CD1c-positive myeloid dendritic cell (primary cell): ENCODE results near the gene SH3BP5L.

Experiments
- DNase-seq: peaks from one replicate; pipeline ENCODE4 v3.0.0-alpha.2; 2016; ENCODE audit errors: extremely low spot score

The SH3BP5L gene

DNA sequence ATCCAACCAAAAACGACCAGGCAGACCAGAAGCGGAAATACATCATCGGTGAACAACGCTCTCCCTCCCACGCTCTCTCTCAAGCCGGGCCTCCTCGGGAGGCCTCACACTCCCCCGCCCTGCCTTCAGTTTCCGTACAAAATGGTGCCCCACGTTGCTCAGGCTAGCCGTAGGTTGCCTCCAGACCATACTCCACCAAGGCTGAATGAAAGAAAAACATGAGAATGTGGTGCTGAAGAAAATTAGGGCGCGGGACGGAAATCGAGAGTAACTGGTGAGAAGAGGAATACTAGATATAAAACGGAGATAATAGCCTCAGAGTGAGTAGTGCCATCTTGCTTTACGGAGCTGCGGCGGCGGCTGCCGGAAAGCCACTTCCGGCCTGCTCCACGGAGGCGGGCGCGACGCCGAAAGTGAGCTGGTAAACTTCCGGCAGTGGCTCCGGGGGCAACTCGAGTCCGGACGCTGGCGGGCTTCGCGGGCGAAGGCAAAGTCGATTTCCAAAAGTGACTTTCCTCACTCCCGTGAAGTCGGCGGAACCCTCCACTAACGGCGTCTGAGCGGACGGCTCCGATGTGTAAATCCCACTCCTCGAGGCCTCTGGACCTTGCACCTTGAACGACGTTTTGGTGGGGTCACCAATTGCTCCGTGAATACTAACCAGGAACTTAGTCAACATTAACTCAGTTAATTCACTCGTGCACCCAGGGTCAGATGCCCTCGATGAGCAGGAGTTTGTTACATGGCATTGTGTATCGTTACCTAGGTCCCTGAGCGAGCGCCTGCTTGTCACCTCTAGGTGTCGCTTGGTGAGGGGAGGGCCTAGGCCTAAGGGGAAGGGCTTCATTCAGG is at the start of gene SH3BP5L:
Gene SH3BP5L (minus strand): TSS at position 7 of the 852 bp plus-strand sequence. CDS start 980 bp downstream, outside the sequence.
- DNase-seq = peak; percentile 97

DNA sequence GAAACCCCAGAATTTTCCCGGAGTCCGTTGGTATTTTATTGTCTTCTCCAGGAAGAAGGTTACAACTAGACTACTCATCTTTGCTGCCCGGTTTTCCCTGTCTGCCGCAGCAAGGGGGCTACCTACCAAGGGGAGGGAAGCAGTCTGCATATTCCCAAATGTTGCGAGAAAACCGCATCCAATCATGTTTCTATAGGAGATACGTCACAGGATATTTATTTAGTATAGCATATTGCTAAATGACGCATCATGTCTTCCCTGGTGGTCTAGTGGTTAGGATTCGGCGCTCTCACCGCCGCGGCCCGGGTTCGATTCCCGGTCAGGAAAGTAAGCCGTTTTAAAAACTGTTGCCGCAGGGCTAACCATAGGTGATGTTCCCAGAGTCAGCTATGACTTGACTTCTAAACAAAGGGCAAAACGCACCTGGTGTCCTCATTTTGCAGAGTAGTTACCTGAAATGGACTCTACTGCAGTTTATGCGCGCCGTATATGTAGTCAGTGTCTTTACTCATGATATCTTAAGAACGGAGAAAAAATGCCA is 48.3 kb upstream of the SH3BP5L start:
- DNase-seq = peak; percentile 92

DNA sequence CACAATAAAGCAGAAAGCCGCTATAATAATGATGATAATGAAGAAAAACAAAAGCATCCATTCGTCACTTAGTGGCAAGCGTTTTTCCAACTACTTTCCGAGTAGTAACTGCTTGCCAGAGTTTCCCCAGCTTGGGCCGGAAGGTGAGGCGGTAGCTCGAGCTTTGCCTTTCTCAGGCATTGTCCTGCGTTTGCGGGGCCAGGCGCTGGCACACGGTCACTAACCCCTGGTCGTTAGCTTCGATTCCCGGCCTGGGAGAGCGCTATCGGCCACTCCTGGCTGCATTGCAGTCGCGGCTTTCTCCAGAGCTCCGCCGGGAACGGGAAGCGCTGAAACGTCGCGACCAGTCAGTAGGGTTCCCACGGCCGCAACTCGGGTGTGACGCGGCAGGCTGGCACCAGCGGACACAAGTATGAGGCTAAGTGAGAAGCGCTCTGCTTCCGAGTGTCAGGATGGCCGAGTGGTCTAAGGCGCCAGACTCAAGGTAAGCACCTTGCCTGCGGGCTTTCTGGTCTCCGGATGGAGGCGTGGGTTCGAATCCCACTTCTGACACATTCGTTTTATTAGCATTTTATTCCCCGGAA is 47.8 kb upstream of the SH3BP5L start:
- DNase-seq = peak; percentile 96

DNA sequence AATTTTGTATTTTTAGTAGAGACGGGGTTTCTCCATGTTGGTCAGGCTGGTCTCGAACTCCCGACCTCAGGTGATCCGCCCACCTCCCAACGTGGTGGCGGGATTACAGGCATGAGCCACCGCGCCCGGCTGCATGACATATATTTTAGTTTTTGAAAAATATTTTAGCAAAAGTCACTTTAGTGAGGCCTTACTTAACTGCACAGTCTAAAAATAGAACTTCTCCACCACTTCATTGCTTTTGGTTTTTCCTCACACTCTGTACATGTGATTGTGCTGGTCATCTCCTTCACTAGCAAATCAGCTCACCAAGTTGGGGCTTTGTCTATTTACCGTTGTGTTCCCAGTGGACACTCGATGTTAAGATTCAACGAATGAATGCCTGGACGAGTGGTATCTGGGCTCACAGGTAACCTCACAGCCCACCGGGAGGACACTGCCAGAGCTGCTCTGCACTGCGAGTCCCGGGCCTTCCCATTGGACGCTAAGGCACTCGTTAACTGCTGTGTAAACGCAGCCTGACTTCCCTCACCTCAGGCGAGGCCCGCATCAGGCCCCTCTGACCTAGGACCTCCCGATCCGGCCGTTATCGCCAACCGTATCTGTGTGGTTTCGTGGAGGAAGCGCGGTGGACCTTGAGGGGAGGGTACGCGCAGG is 47.2 kb upstream of the SH3BP5L start:
- peak; percentile 39 for DNase-seq

DNA sequence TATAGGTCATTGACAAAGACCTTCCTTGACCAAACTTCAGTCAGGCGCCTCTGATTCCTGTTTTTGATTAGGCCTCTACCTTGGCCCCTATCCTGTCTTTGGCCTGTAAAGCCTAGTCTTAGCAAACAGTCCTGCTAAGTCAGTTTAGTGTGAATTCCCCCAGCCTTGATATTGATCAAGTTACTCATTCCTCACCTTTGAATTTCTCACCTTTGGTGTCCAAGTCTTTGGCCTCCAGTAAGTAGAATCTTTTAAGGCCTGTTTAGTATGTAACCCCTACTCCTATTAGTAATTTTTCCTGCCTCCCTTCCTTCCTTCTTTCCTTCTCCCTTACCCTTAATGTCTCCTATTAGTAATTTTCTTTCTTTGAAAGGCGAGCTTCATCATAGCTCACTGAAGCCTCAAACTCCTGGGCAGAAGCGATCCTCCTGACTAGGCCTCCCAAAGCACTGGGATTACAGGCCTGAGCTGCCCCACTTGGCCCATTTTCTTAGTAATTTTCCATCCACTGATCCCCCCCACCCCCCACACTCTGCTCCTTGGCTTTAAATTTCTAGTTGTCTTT is 46.2 kb upstream of the SH3BP5L start:
- no peak for DNase-seq

- peak; percentile 73 for DNase-seq
Measured at GRCh38 chr1:248862998-248863881, 37.5 kb upstream of the SH3BP5L start.

DNA sequence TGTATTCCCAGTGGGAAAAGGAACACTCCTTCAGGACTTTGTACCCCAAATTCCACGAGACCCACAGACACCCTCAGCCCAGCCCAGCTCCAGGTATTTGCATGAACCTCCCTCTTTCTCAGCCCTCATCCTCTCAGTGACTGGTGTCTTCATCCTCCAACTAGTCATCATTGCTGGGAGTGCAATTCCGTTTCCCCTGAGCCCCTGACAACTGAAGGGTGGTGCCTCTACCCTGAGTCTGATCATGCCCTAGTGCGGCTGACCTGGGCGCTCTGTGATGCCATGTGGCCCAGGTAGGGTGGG is 36.9 kb upstream of the SH3BP5L start:
- DNase-seq = no peak

- DNase-seq = no peak
Measured at GRCh38 chr1:248861616-248862015, 35.9 kb upstream of the SH3BP5L start.

- DNase-seq = peak; percentile 42
Measured at GRCh38 chr1:248860007-248860406, 34.3 kb upstream of the SH3BP5L start.

GRCh38 chr1:248858891-248859889 is 33.5 kb upstream of the SH3BP5L start, which contains the start of gene ZNF692:
ZNF692 (minus strand) TSS chr1:248859085; CDS start chr1:248858309, 776 bp downstream.
- peak; percentile 98 for DNase-seq

GRCh38 chr1:248858096-248858890 is 32.6 kb upstream of the SH3BP5L start:
- DNase-seq = peak; percentile 67

- DNase-seq = no peak
Measured at GRCh38 chr1:248857749-248858095, 32.0 kb upstream of the SH3BP5L start.

DNA sequence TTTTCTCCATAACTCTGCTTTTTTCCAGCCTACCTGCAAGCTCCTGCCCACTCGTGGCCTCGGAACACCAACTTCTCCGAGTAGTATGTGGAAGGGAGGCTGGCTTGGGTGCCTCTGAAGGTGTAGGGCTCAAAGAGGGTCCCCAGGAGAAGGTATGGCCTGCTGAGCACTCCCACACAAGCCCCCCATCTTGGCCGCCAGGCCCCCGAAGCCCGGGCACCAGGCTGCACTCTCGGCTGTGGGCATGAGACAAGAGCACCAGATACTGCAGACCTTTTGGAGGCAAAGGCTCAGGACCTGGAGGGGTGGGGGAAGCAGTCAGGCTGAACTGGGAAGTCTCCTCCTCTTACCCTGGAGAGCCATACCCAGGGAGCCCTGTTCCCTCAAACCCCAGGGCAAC is 31.5 kb upstream of the SH3BP5L start:
- no peak for DNase-seq

DNA sequence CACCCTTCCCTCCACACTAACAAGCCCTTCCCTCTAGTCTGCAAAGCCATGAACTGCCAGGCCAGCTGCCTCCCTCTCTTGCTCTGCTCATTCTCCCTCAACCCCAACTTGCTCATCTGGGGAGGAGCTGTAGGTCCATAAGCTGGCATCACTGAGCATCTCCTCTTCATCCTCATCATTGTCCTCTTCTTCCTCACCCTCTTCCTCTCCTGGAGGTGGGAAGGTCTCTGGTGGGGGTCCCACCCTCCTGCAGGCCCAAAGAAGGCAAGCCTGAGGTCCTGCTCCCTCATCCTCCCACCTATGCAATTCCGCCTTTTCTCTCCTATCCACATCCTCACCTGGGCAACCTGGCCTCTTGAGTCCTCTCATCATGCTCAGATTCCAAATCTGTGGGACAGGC is 30.5 kb upstream of the SH3BP5L start:
- DNase-seq = no peak

DNA sequence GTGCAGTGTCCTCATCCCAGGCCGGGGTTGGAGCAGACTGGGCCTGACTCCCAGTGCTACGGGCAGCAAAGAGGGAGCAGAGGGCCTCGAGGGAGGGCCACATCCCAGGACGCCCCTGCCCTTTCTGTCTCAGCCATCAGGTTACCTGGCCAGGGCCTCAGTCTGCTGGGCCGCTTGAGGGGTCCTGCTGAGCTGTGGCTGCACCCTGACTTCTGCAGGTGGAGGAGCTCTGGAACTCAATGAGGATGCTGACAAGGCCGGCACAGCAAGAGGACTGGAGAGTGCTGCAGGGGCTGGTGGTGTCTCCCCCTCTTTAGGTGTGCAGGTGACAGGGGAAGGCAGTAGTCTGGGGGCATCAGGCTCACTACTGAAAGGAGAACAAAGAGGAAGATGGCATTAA is 29.9 kb upstream of the SH3BP5L start:
- DNase-seq = no peak

DNA sequence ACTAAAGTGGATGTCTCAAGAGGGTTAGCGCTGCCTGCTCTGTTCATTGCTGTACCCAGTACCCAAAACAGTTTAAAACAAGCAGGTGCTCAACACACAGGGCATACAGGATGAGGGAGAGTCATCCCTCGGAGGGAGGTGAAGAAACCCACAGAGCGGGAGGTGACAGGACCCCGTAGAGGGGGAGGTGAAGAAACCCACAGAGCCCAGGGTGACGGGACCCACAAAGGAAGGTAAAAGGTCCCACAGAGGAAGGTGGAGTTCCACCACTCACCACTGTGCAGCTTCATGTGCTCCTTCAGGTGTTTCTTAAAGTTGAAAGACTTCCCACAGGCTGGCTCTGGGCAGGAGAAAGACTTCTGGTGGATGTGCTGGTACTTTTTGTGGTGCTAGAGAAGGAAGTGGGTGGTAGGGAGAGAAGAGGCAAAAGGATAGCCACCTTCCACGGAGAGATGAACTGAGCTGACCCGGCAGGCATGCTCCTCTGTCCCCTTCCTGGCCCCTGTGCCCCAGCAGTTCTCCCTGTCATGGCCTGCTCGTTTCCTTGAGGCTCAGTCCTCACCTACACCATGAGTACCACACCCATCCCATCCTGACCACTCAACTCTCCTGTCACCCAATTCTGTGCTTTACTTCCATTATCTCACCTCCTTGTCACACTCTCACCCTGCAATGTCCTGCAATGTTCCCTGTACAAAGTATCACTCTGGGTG is 28.1 kb upstream of the SH3BP5L start:
- DNase-seq = no peak

DNA sequence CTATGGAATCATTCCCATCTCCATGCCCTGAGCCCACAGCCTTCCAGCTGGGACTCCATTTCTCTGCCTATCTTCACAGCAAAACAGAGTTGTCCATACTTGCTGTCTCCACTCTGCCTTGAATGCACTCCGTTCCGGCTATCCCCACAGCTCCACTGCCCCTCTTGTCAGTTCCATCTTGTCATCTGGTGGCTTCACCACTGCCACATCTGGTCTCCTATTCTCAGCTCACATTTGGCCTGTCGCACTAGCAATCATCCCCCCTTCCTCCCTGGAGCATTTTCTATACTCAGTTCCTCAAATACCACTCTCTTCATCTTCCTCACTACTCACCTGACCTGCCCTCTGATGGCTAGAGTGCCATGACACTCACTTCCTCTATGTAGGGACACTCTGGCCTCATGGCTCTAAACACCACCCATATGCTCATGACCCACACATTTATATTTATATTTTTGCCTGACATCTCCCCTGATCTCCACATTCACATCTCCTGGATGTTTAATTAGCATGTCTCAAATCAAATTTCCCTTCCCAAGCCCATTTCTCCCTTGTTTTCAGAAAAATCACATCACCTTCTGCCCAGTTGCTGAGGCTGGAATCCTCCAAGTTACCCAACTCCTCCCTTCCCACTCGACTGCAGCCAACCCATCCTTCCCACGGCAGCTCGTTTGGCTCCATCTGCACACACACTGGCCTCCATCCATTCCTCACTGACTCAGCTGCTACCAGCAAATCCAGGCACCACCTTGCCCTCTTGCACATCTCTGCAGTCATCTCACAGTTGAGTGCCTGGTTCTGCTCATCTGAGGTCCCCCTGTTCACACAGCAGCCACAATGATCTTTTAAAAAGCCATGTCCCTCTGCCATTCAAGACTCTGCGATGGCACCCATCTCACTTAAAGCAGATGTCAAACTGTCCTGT is 27.0 kb upstream of the SH3BP5L start:
- peak; percentile 24 for DNase-seq
